Measurements from ENCODE around the gene HS6ST1. TPM values are rescaled to one million over a fixed set of nuclear protein-coding genes. Genes with fewer than 3 reads are reported as not detected.

HS6ST1 gene
- total and polyA plus RNA-seq, 2 of the 4 experiments (the other 2 are of a cell fraction) = 29.9 to 36.9 TPM

- H3K27ac ChIP-seq (ENCODE audit: insufficient read depth, low read length) = no peak overlapping the region
- no peak overlapping the region for H2AFZ ChIP-seq (replicated peaks; ENCODE audit: low read length, poor library complexity)
- no peaks in the 10 kb centered on the region for H4K20me1 ChIP-seq (ENCODE audit: insufficient read depth, low read length)
- H3K36me3 ChIP-seq (ENCODE audit: control insufficient read depth, insufficient read depth, low read length) = no peaks in the 10 kb centered on the region
- no peak overlapping the region for H3K4me2 ChIP-seq (ENCODE audit: low read depth, low read length)
- intact Hi-C loops (cut with micrococcal nuclease) (no loop called here), dilution Hi-C loops (cut with HindIII; ENCODE audit: low sequenced_read_pairs, unreplicated experiment) (no loop called here), in situ Hi-C loops (cut with MboI; ENCODE audit: low sequenced_read_pairs) (no loop called here)
- H4K8ac ChIP-seq (ENCODE audit: low read depth in 2 of 2, low read length in 2 of 2) = no peak overlapping the region
- no peaks in the 10 kb centered on the region for H3K27me3 ChIP-seq (ENCODE audit: control insufficient read depth, insufficient read depth, low read length)
- no peak overlapping the region for H2BK20ac ChIP-seq (ENCODE audit: low read depth, low read length)
- no peak overlapping the region for H3K9ac ChIP-seq (ENCODE audit: low read depth, low read length)
- no peak overlapping the region for H3K56ac ChIP-seq (ENCODE audit: extremely low read depth, insufficient read depth, low read length)
- no peak overlapping the region for H3K14ac ChIP-seq (replicated peaks; ENCODE audit: low read depth, low read length)
- H4K5ac ChIP-seq (ENCODE audit: low read depth, low read length) = no peak overlapping the region
- no peaks in the 10 kb centered on the region for H3K9me1 ChIP-seq (ENCODE audit: insufficient read depth, low read length)
- no peak overlapping the region for H2BK5ac ChIP-seq (ENCODE audit: low read depth, low read length, poor library complexity, severe bottlenecking)
- DNase-seq = no peak
- H3K9me3 ChIP-seq (ENCODE audit: control insufficient read depth, insufficient read depth, low read length) = peaks cover 7% of the 10 kb centered on the region
- H3K4me1 ChIP-seq (ENCODE audit: control insufficient read depth, insufficient read depth, low read length) = no peaks in the 10 kb centered on the region
- H3K4ac ChIP-seq (ENCODE audit: low read depth, low read length) = no peak overlapping the region
- ChIA-PET POLR2A (ENCODE audit: unreplicated experiment) (no interaction called here), CTCF (no interaction called here)
- no peak overlapping the region for H2BK120ac ChIP-seq (ENCODE audit: low read depth, low read length)
- TF ChIP-seq RCOR1 (IDR thresholded peaks at IDR 0.05; ENCODE audit: insufficient replicate concordance, low read length) (no peak), FOS (IDR thresholded peaks at IDR 0.05; ENCODE audit: low read depth, low read length) (no peak), RFX5 (IDR thresholded peaks at IDR 0.05; ENCODE audit: low read depth, low read length) (no peak), RAD21 (IDR thresholded peaks at IDR 0.05; ENCODE audit: low read length) (no peak), BHLHE40 (IDR thresholded peaks at IDR 0.05; ENCODE audit: low read depth, low read length) (no peak), MAZ (IDR thresholded peaks at IDR 0.05; ENCODE audit: borderline replicate concordance, low read depth, low read length) (no peak), NFE2L2 (IDR thresholded peaks at IDR 0.05; ENCODE audit: low read depth, low read length) (no peak)
- TF ChIP-seq, protein P1, sequence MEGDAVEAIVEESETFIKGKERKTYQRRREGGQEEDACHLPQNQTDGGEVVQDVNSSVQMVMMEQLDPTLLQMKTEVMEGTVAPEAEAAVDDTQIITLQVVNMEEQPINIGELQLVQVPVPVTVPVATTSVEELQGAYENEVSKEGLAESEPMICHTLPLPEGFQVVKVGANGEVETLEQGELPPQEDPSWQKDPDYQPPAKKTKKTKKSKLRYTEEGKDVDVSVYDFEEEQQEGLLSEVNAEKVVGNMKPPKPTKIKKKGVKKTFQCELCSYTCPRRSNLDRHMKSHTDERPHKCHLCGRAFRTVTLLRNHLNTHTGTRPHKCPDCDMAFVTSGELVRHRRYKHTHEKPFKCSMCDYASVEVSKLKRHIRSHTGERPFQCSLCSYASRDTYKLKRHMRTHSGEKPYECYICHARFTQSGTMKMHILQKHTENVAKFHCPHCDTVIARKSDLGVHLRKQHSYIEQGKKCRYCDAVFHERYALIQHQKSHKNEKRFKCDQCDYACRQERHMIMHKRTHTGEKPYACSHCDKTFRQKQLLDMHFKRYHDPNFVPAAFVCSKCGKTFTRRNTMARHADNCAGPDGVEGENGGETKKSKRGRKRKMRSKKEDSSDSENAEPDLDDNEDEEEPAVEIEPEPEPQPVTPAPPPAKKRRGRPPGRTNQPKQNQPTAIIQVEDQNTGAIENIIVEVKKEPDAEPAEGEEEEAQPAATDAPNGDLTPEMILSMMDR (conservative IDR thresholded peaks at IDR 0.05; ENCODE audit: low read depth, low read length) = no peak
- TF ChIP-seq, protein P2, sequence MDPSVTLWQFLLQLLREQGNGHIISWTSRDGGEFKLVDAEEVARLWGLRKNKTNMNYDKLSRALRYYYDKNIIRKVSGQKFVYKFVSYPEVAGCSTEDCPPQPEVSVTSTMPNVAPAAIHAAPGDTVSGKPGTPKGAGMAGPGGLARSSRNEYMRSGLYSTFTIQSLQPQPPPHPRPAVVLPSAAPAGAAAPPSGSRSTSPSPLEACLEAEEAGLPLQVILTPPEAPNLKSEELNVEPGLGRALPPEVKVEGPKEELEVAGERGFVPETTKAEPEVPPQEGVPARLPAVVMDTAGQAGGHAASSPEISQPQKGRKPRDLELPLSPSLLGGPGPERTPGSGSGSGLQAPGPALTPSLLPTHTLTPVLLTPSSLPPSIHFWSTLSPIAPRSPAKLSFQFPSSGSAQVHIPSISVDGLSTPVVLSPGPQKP (IDR thresholded peaks at IDR 0.05; ENCODE audit: borderline replicate concordance, low read depth, low read length) = no peak
- H2BK15ac ChIP-seq (ENCODE audit: low read depth, low read length) = no peak overlapping the region
- no peak overlapping the region for H2AK5ac ChIP-seq (ENCODE audit: low read depth, low read length)
- H3K4me3 ChIP-seq (ENCODE audit: insufficient read depth, low read depth, low read length) = no peak overlapping the region
- BruUV-seq (replicated peaks) = no TSS peak
- no peak for ATAC-seq (ENCODE audit: low read depth)
- WGBS, 2 experiments (ENCODE audit: extremely low coverage in 2 of 2, insufficient read length in 1 of 2) = 80% methylated on average over 1 of the region's 5 CpGs; no CpG with 5 or more reads in 1 of the 2 experiments
- H2AK9ac ChIP-seq (replicated peaks; ENCODE audit: low read depth, low read length, poor library complexity) = no peak overlapping the region
- H4K91ac ChIP-seq (ENCODE audit: insufficient read depth, low read depth, low read length) = no peak overlapping the region
- H3K23ac ChIP-seq (ENCODE audit: low read depth, low read length) = no peak overlapping the region
- H3K79me1 ChIP-seq (ENCODE audit: low read depth in 1 of 2, low read length in 2 of 2) = no peaks in the 10 kb centered on the region
- no peak overlapping the region for H3K18ac ChIP-seq (ENCODE audit: low read depth, low read length)
Observed at GRCh38 chr2:128354161-128354560, 35.5 kb upstream of the HS6ST1 start.

Measured in IMR-90 (cell line).